ENCODE data around the gene GRAMD1A.
A peak's percentile ranks its signal among the peaks of the same experiment; 100 is the strongest.
"Not testable (repeated sequence)": the region's sequence is repeated elsewhere in the genome, so short reads cannot be mapped to it uniquely, and the experiment has no call there.

Gene GRAMD1A

DNA sequence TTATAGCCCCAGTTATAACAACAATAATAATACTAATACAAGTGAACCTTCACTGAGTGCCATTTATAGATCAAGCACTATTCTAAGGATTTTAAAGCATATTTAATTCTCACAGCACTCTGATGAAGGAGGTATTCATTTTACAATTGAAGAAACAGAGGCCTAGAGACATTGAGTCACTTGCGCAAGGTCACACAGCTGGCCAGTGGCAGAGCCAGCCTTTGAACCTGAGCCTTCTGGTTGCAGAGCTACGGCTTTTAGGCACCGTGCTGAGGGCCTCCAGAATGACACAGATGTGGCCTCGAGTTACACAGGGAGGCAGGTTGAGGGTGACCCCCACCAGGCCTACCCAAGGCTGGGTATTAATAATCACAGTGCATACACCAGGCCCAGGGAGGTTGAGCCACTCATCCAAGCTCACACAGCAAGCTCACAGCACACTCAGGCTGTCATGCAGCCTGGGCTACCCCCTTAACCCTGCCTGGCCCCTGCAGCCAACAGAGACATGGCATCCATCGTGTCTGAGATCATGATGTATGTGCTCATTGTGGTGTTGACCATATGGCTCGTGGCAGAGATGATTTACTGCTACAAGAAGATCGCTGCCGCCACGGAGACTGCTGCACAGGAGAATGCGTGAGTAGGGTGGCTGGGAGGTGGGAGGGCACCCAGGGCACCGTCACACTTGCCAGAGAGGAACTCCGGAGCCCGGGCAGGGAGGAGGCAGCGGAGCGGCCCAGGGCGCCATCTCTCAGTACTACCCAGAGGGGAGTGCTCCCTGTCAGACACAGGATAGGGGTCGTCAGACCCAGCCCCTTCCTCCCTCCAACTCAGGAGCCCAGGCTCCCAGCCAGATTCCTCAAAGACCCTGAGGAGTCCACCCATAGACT, 38.7 kb downstream of the GRAMD1A start:
- DNase-seq = no peak

DNA sequence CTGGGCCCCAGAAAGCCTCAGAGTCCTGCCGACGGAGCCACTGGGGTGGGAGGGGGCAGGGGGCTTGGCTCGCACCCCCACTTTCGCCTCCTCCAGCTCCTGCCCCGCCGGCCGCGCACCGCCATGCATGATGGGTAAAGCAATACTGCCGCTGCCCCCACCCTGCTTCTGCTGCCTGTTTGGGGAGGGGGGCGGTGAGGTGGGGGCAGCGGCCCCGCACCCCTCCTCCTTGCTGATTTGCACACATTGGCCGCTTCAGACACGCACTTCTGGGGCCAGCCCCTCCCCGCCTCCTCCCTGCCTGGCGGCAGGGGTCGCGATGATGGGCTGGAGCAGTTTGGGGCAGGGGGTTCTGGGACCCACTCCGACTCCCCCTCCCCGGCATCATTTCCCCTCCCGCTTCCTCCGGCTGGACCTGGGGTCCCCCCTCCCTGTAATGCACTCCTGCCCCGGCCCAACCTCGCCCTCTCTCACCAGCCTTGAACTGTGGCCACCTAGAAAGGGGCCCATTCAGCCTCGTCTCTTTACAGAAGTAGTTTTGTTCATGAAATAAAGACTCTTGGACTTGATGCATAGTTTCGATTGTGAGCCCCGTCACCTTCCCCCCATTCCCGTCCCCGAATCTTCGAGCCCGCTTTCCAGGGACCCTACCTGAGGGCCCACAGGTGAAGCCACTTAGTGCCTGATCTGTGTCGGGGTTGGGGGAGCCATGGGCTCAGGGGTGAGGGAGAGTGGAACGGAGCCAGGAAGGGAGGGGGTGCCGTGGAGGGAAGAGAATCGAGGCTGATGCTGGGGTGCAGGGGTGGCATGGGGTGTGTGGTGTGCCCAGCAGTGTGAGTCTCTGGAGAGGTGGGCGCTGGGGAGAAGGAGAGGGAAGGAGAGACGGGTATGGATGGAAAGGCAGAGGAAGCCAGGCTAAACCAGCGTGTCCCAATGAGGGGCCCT, 40.0 kb downstream of the GRAMD1A start:
- DNase-seq = no peak

DNA sequence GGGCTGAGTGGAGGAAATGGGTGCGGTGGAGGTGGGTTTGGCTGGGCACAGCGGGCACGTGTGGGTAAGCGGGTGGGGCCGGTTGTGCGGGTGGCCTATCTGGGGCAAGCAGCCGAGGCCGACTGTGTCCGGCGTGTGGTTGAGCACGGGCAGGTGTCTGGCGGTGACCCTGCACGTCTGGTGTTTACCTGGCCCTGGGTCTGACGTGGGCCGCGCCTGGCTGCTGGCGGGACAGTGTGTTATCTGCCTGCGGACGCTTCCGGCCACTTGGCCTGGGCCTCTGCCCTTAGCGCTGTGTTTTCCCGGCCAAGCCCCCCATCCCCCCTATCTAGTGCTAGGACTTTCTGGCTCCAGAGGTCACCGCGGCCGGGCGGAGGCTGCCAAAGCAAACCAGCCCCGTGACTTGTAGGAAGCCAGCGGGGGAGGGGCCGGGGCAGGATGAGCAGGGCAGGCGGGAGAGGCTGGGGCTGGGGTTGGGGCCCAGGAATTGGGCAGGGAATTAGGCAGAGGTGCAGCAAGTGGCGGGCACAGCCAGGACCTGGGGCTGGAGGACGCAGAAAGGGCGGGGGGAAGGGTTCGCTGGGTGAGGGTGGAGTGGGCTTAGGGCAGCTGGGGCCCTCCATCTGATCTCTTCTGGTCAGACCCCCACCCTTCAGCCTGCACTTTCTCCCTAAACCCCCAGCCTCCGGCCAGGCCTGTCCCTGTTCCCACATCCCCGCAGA, 40.9 kb downstream of the GRAMD1A start:
- no peak for DNase-seq

DNA sequence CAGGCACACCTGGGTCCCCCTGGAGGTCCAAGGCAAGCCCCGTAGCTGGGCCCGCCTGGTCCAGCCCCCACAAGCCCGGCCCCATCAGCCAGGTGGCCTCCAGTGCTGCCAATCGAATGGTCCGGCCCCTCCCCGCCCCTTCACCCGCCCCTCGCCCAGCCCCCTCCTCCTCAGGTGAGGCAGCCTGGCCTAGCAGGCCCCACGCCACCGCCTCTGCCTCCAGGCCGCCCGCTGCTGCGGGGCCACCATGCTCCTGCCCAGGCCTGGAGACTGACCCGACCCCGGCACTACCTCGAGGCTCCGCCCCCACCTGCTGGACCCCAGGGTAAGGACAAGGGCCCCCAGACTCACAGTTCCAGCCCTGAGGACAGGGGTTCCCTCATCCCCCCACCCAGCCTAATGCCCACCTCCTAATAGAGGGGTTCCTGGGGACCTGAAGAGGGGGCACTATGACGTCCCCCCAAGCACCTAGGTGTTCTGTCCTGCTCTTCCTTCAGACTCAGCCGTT, 41.5 kb downstream of the GRAMD1A start, which contains the start of gene HPN:
TSS of gene HPN (plus strand) at position 174 of the 508 bp plus-strand sequence. CDS start 786 bp downstream, outside the sequence.
- DNase-seq = no peak

DNA sequence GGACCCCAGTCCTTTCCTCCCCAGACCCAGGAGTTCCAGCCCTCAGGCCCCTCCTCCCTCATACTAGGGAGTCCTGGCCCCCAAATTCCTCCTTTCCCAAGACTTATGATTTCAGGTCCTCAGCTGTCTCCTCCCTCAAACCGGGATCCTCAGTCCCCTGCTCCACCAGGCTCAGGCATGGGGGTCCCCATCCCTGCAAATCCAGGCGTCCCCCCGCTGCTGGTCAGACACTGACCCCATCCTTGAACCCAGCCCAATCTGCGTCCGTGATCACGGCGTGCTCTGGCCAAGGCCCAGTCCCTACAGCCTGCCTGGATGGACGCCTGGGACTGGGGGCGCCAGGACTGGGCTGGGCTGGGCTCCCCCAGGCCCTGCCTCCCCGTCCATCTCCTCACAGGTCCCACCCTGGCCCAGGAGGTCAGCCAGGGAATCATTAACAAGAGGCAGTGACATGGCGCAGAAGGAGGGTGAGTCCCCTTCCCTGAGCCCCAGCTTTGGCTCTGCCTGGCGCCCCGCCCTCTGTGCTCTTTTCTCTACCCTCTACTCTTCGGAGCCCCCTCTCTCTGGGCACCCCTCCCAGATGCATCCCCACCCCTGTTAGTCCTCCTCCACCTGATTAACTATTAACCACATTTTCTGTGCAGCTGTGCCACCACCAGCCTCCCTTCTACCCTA, 42.1 kb downstream of the GRAMD1A start:
- no peak for DNase-seq

DNA sequence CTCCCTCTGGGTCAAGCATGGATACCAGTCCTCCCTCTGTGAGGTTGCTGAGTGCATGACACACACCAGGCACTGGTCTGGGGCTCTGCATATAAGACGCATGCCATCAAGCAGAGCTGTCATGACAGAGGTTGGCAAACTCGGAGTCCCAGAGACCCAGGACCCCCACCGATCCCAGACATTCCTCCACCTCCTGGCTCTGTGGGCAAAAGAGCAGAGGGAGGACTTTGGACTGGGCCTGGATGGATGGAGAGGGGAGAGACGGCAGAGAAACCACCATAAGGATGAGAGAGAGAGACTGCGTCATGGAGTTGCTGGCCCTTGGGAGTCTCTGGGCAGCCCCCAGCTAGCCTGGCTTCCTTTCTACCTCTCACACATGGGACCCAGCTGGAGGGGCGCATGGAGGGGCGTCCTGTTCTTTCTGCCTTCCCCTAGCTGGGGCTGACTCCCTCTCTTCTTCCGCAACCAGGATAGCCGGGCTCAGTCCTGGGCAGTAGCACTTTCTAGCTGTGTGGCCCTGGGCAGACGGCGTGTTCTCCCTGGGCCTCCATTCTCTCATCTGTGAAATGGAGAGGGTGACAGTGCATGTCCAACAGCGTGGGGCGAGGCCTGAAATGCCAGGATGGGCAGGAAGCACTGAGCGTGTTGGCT, 43.0 kb downstream of the GRAMD1A start:
- DNase-seq = no peak

DNA sequence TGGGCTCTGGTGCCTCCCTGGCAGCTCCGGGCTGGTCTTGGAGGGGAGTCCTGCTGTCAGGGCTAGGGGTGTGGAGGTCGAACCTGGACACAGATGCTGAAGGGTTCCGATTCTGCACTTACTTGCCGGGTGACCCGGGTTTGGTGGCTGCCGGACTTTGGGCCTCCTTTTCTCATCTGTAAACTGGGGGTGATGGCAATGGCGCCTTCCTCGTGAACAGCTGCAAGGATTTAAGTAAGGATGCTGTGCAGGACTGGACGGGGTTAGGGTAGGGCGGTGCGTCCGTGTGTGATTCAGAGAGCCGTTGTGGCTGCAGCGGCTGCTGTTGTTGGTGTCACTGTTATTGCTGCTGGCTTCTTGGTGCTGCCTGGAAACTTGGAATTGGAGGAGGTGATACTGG, 43.8 kb downstream of the GRAMD1A start:
- DNase-seq = no peak

DNA sequence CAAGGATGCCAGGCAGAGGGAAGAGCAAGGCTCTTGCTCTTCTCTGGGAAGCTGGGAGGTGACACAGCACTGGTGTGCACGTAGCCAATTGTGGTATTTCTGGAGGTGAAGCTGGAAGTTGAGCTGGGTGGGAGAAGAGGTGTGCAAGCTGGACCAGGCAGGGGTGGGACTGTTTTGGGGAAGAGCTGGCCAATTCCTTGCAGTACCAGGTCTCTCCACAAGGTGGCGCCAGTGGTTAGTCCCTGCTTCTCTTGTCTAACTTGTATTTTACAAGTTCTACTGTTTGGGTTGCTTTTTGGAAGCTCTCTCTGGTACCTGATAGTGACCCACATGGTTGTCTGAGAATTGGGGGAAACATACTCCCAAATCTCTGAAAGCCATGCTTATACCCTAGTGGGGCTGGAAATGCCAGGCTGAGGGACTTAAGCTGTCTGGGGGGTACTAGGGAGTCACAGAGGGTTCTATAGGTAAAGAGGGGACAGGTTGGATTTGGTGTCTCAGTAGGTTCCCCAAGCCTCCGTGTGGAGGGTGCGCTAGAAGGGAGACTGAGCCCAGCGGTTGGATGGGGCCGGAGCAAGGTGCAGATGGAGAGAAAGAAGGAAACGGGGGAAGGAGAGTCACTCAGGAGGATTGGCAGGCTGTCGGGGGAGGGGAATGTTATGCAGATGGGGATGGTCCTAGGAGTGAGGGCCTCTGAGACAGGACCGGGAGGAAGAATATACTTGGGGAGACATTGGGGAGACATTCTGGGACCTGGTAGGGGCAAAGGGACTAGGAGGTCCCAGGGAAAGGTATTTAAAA, 44.4 kb downstream of the GRAMD1A start:
- peak; percentile 96 for DNase-seq

DNA sequence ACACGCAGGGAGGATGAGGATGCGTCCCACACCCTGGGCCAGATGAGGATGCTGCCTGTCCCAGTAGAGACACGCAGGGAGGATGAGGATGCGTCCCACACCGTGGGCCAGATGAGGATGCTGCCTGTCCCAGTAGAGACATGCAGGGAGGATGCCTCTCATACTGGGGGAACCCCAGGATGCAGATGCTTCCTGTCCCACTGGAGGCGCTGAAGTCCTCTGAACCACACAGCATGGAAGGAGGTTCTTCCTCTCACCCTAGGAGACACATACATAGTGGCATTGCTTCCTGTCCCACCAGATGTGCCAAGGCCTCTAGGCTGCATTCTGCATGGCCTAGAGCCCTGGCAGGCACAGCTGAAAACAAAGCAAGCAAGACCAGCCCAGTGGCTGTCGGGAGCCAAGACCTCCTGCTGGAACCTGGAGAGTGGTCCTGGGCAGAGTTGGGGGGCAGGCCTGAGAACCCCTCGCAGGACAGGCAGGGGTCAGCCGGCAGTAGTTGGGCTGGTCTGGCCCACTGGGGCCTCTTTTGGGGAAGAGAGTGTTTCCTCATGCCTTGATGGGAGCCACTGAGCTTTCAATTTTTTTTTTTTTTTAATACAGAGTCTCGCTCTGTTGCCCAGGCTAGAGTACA, 45.7 kb downstream of the GRAMD1A start:
- DNase-seq = peak; percentile 91

DNA sequence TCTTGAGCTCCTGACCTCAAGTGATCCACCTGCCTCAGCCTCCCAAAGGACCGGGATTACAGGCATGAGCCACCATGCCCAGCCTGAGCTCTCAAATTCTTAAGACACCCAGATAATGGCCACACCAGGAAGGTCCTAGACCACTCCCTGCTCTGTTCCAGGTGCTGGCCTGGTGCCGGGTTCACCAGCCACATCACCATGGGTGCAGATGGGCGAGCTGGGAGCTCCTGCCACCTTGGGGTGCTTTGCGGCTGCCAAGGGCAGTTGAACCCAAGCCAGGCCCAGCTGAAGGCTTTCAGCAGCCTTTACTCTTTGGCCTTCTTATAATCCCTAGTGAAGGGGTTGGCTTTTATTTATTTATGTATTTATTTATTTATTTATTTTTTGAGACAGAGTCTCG, 46.3 kb downstream of the GRAMD1A start:
- no peak for DNase-seq

DNA sequence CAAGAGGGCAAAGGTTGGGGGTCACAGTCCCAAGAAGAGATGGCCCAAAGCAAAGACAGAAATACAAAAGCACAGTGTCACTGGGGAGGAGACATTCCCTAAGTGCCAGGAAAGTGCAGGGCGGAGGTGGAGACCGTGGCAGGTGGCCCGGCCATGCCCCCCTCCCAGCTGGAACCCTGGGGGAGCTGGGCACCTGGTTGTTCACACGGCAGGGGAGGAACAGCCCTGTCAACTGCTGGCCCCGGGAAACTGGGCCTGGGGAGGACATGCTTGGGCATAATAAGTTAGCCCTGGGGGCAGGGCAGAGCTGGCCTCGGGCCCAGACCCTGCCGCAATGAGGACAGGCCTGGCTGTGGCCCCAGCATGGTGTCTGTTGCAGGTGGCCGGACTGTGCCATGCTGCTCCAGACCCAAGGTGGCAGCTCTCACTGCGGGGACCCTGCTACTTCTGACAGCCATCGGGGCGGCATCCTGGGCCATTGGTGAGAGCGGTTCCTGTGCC, 48.8 kb downstream of the GRAMD1A start:
- DNase-seq = no peak

DNA sequence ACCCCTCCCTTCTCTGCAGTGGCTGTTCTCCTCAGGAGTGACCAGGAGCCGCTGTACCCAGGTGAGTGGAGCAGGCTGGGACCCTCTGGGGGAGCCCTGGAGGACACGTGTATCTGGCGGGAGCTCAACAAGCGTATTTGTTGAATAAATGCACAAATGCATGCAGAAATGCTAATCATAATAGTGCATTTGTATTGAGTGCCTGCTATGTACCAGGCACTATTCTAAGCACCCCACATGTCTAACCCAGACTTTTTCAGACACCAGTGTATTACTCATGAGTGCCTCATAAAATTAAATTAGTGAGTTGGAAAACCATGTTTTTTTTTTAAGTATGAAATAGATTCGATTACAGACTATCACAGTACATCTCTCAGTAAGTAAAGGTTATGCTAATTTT, 49.3 kb downstream of the GRAMD1A start:
- no peak for DNase-seq

DNA sequence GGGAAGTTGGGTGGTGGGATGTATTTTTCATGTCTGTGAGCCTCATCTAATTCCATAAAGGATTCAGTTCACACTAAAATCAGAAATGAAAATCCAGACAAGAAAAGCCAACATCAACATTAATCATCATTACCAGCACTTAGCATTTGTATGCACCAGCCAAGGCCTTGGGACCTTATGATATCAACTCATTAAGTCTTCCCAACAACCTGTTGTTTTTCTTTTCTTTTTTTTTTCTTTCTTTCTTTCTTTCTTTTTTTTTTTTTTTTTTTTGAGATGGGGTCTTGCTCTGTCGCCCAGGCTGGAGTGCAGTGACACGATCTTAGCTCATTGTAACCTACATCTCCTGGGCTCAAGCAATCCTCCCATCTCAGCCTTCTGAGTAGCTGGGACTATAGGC, 50.5 kb downstream of the GRAMD1A start:
- DNase-seq = not testable (repeated sequence)

DNA sequence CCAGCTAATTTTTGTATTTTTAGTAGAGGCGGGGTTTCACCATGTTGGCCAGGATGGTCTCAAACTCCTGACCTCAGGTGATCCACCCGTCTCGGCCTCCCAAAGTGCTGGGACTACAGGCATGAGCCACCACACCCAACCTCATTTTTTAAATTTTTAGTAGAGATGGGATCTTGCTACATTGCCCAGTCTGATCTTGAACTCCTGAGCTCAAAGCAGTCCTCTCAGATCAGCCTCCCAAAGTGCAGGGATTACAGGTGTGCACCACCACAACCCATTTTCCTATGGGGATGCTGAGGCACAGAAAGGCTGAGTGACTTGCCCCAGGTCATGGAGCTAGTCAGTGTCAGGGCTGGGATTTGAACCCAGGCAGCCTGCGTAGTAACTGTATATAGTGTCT, 51.1 kb downstream of the GRAMD1A start:
- DNase-seq = not testable (repeated sequence)

DNA sequence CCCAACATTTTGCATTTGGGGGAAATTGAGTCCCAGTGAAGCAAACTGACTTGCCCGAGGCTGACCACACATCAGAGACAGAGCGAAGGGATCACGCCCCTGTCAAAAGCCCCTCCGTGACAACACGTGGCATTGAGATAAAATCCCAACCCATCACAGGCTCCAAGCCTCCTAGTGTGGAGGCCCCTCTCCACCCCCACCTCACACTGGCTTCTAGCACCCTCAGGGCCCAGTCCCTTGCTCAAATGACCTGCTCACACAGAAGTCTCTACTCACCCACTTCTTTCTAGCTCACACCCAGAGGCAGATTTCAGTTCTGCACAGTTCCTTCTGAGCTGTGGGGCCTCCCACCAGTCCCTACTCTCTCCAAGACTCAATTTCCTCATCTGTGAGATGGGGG, 51.7 kb downstream of the GRAMD1A start:
- no peak for DNase-seq

DNA sequence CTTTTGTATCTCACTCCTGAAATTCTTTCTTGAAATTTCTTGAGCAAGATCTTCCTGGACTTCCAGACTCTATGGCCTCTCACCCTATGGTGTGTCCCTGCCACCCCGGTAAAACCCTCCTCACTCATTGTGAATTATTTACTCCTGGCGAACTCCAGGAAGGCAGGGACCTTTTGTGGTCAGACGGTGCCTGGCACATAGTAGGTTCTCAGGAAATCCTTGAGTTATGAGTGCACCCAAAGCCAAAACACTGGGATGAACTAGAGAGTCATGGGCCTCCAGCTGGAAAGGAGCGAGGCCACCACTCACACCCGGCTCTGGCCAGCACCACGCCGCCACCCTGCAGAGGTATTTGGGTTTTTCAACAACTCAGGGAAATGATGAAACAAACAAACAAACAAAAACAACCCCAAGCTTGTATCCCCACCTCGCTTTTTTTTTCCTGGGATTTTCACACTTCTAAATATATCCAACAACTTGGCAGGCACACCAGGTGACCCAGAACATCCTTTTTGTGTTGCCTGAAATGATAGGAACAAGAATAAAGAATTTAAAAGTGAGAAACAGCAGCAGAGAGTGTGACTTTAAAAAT, 52.6 kb downstream of the GRAMD1A start:
- no peak for DNase-seq

DNA sequence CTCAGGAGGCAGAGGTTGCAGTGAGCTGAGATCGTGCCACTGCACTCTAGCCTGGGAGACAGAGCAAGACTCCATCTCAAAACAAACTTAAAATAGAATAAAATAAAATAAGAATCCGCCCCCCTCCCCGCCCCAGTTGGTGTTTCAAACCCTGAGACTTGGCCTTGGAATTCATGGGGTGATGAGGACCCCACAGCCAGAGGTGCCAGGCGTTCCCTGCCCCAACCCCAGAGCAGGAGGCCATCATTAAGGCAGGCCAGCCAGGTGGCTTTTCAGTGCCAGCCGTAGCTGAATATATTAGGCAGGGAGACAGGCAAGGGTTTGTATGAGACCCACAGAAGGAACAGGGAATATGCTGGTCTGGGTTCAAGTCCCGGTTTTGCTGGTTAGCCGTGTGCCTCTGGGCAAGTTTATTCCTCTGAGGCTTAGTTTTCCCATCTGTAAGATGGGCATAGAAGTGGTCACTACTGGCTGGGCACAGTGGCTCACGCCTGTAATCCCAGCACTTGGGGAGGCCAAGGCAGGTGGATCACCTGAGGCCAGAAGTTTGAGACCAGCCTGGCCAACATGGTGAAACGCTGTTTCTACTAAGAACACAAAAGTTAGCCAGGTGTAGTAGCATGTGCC, 53.7 kb downstream of the GRAMD1A start:
- DNase-seq = no peak

DNA sequence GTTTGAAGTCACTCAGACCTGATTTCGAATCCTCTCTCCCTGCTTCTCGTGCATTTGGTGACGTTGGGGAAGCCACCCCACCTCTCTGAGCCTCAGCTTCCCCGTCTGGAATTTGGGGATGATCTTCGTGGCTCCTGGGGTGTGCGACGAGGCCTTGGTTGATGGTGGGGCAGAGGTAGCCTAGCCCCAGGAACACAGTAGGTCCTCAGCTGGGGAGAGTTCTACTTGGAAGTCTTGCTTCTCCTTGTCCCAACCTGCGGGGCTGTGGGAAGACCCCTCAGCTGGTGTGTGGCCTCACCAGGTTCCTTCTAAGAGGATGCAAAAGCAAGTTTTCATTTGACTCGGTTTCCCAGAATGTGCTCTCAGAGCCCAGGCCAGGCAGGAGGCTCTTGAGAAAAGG, 54.5 kb downstream of the GRAMD1A start:
- no peak for DNase-seq

DNA sequence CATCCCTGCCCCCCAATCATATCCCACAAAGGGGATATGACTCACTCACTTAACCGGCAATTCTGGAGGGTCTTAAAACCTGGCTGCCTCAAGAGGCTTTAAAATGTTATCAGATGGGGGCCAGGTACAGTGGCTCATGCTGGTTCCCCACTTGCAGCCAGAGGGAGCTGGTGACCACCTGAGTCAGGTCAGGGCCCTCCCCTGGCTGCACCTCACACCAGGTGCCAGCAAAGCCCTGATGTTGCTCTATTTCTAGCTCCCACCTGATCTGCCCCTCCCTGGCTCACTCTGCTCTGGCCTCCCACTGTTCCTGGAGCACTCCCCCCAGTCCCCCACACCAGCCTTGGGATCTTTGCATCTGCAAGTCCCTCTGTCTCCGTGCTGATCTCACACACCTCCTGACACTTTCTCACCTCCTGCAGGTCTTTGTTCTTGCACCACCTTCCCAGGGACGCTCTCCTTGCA, 55.6 kb downstream of the GRAMD1A start:
- DNase-seq = no peak
